ENCODE data around the gene GNB1L. TPM values are rescaled to one million over a fixed set of nuclear protein-coding genes. Genes with fewer than 3 reads are reported as not detected.

Gene GNB1L
- total RNA-seq, 1 donor from 2014 or later = 6.1 TPM

GRCh38 chr22:19897726-19898125 lies 43.1 kb upstream of the GNB1L start:
- no peak for DNase-seq (ENCODE audit: extremely low spot score, unreplicated experiment)
- H3K36me3 Mint-ChIP-seq (ENCODE audit: unreplicated experiment) = no peaks in the 10 kb centered on the region
- TF ChIP-seq CTCF (IDR thresholded peaks at IDR 0.05) = no peak
- no peak overlapping the region for H3K4me3 Mint-ChIP-seq (ENCODE audit: unreplicated experiment)
- peaks cover 29% of the 10 kb centered on the region for H3K4me1 Mint-ChIP-seq (ENCODE audit: unreplicated experiment)
- H3K27me3 Mint-ChIP-seq (ENCODE audit: unreplicated experiment) = no peaks in the 10 kb centered on the region
- H3K9me3 Mint-ChIP-seq (ENCODE audit: unreplicated experiment) = no peaks in the 10 kb centered on the region
- H3K27ac Mint-ChIP-seq (ENCODE audit: unreplicated experiment) = no peak overlapping the region

- Mint-ChIP-seq H3K4me1 (ENCODE audit: unreplicated experiment) (peaks cover 29% of the 10 kb centered on the region), H3K36me3 (ENCODE audit: unreplicated experiment) (no peaks in the 10 kb centered on the region), H3K27ac (ENCODE audit: unreplicated experiment) (no peak overlapping the region), H3K27me3 (ENCODE audit: unreplicated experiment) (no peaks in the 10 kb centered on the region), H3K9me3 (ENCODE audit: unreplicated experiment) (no peaks in the 10 kb centered on the region), H3K4me3 (ENCODE audit: unreplicated experiment) (no peak overlapping the region)
- no peak for DNase-seq (ENCODE audit: extremely low spot score, unreplicated experiment)
- TF ChIP-seq CTCF (IDR thresholded peaks at IDR 0.05) = no peak
These were observed 42.1 kb upstream of the GNB1L start for GRCh38 chr22:19896665-19897355.

- Mint-ChIP-seq H3K27ac (ENCODE audit: unreplicated experiment) (no peak overlapping the region), H3K36me3 (ENCODE audit: unreplicated experiment) (no peaks in the 10 kb centered on the region), H3K9me3 (ENCODE audit: unreplicated experiment) (no peaks in the 10 kb centered on the region), H3K4me3 (ENCODE audit: unreplicated experiment) (no peak overlapping the region), H3K4me1 (ENCODE audit: unreplicated experiment) (peaks cover 35% of the 10 kb centered on the region), H3K27me3 (ENCODE audit: unreplicated experiment) (no peaks in the 10 kb centered on the region)
- DNase-seq (ENCODE audit: extremely low spot score, unreplicated experiment) = no peak
- no peak for TF ChIP-seq CTCF (IDR thresholded peaks at IDR 0.05)
These were observed 40.6 kb upstream of the GNB1L start for GRCh38 chr22:19895160-19895849.

GRCh38 chr22:19893363-19893762 lies 38.7 kb upstream of the GNB1L start:
- Mint-ChIP-seq H3K27me3 (ENCODE audit: unreplicated experiment) (no peaks in the 10 kb centered on the region), H3K9me3 (ENCODE audit: unreplicated experiment) (no peaks in the 10 kb centered on the region), H3K4me1 (ENCODE audit: unreplicated experiment) (peaks cover 35% of the 10 kb centered on the region), H3K27ac (ENCODE audit: unreplicated experiment) (peak overlapping the region; percentile 95), H3K36me3 (ENCODE audit: unreplicated experiment) (no peaks in the 10 kb centered on the region), H3K4me3 (ENCODE audit: unreplicated experiment) (no peak overlapping the region)
- no peak for TF ChIP-seq CTCF (IDR thresholded peaks at IDR 0.05)
- no peak for DNase-seq (ENCODE audit: extremely low spot score, unreplicated experiment)

GRCh38 chr22:19892925-19893324 lies 38.3 kb upstream of the GNB1L start:
- H3K4me1 Mint-ChIP-seq (ENCODE audit: unreplicated experiment) = peaks cover 35% of the 10 kb centered on the region
- H3K36me3 Mint-ChIP-seq (ENCODE audit: unreplicated experiment) = no peaks in the 10 kb centered on the region
- DNase-seq (ENCODE audit: extremely low spot score, unreplicated experiment) = no peak
- no peaks in the 10 kb centered on the region for H3K9me3 Mint-ChIP-seq (ENCODE audit: unreplicated experiment)
- no peak for TF ChIP-seq CTCF (IDR thresholded peaks at IDR 0.05)
- peak overlapping the region; percentile 95 for H3K27ac Mint-ChIP-seq (ENCODE audit: unreplicated experiment)
- no peaks in the 10 kb centered on the region for H3K27me3 Mint-ChIP-seq (ENCODE audit: unreplicated experiment)
- H3K4me3 Mint-ChIP-seq (ENCODE audit: unreplicated experiment) = peak overlapping the region; percentile 18
